Chondrocyte (in vitro differentiated cells): Measurements from ENCODE around the gene CRYGB. TPM values are rescaled to one million over a fixed set of nuclear protein-coding genes. Genes with fewer than 3 reads are reported as not detected.

Experiments used
- DNase-seq: peaks from one replicate; pipeline ENCODE4 v3.0.0; 2021; ENCODE audit warnings: mixed read lengths, low spot score
- H3K27ac Mint-ChIP-seq: one replicate; pipeline ENCODE4 v1.8.0; 2021; ENCODE audit warnings: mild to moderate bottlenecking, moderate library complexity, mixed read lengths; ENCODE audit not compliant: unreplicated experiment
- H3K27me3 Mint-ChIP-seq: 2 replicates; pipeline ENCODE4 v1.8.0; 2021; ENCODE audit warnings: low read depth, mixed read lengths
- H3K36me3 Mint-ChIP-seq: 2 replicates; pipeline ENCODE4 v1.8.0; 2021; ENCODE audit warnings: low read depth, mixed read lengths
- H3K4me1 Mint-ChIP-seq: 2 replicates; pipeline ENCODE4 v1.8.0; 2021; ENCODE audit warnings: low read depth, mild to moderate bottlenecking, mixed read lengths
- H3K4me3 Mint-ChIP-seq: one replicate; pipeline ENCODE4 v1.8.0; 2021; ENCODE audit warnings: mild to moderate bottlenecking, moderate library complexity, mixed read lengths; ENCODE audit not compliant: unreplicated experiment
- H3K9me3 Mint-ChIP-seq: 2 replicates; pipeline ENCODE4 v1.8.0; 2021; ENCODE audit warnings: low read depth, mixed read lengths
- total RNA-seq: library from RNA; stranded (reverse); gene quantifications from 3 replicates; pipeline ENCODE4 v1.2.1, GENCODE V29; 2021
- TF ChIP-seq, protein P1 (sequence below): fragments of 200-600 bp; sonication (generic); IDR thresholded peaks from 2 replicates; pipeline ENCODE4 v1.5.0; 2021; ENCODE audit warnings: antibody characterized with exemption, mild to moderate bottlenecking, moderate library complexity

The CRYGB gene
- total RNA-seq, 1 donor from 2014 or later: not detected

DNA sequence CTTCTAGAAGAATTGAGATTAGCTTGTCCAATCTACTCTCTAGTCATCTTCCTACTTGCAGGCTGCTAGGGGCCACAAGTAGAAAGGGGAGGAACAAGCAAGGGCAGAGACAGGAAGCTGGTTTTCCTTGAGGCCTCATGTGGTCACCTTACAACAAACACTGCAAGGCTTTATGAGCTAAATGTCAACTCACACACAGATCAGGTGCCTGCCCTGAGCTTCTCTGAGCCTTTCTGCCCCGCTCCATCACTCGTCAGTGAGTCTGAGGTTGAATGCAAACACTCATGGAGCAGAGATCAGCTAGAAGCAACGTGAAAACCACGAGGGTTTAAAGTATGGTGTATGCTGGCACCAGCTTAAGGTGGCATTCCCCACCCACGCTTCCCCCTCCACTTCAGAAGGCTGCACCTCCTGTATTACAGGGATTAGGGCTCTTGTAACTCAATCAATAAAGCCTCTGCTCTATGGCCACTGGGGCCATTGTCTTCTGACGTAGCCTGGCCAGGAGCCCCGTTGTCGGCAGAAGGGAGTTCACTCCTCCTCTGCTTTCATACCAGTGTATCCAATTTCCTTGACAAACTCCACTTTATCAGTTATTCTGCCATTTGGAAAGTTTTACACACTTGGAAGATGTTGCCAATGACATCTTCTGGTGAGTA, 10.9 kb downstream of the CRYGB start:
- H3K4me1 Mint-ChIP-seq: no peaks in the 10 kb centered on the region
- H3K27me3 Mint-ChIP-seq: no peaks in the 10 kb centered on the region
- TF ChIP-seq, protein P1, sequence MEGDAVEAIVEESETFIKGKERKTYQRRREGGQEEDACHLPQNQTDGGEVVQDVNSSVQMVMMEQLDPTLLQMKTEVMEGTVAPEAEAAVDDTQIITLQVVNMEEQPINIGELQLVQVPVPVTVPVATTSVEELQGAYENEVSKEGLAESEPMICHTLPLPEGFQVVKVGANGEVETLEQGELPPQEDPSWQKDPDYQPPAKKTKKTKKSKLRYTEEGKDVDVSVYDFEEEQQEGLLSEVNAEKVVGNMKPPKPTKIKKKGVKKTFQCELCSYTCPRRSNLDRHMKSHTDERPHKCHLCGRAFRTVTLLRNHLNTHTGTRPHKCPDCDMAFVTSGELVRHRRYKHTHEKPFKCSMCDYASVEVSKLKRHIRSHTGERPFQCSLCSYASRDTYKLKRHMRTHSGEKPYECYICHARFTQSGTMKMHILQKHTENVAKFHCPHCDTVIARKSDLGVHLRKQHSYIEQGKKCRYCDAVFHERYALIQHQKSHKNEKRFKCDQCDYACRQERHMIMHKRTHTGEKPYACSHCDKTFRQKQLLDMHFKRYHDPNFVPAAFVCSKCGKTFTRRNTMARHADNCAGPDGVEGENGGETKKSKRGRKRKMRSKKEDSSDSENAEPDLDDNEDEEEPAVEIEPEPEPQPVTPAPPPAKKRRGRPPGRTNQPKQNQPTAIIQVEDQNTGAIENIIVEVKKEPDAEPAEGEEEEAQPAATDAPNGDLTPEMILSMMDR: no peak
- H3K27ac Mint-ChIP-seq: no peak overlapping the region
- H3K9me3 Mint-ChIP-seq: peaks cover 6% of the 10 kb centered on the region
- H3K36me3 Mint-ChIP-seq: no peaks in the 10 kb centered on the region
- no peak for DNase-seq
- H3K4me3 Mint-ChIP-seq: no peak overlapping the region

GRCh38 chr2:208130712-208131110, 15.2 kb downstream of the CRYGB start:
- H3K4me3 Mint-ChIP-seq: no peak overlapping the region
- peaks cover 3% of the 10 kb centered on the region for H3K9me3 Mint-ChIP-seq
- H3K27ac Mint-ChIP-seq: no peak overlapping the region
- TF ChIP-seq, protein P1: no peak
- H3K4me1 Mint-ChIP-seq: no peaks in the 10 kb centered on the region
- no peak for DNase-seq
- H3K36me3 Mint-ChIP-seq: no peaks in the 10 kb centered on the region
- no peaks in the 10 kb centered on the region for H3K27me3 Mint-ChIP-seq

GRCh38 chr2:208129744-208130711, 15.9 kb downstream of the CRYGB start, which contains the start of gene CRYGC:
TSS of gene CRYGC (minus strand) at chr2:208129828. CDS start at chr2:208129792, 36 bp downstream.
- Mint-ChIP-seq H3K27me3 (no peaks in the 10 kb centered on the region), H3K9me3 (peaks cover 3% of the 10 kb centered on the region), H3K4me1 (no peaks in the 10 kb centered on the region), H3K4me3 (no peak within 1 kb of the TSS), H3K36me3 (no peaks in the 10 kb centered on the region), H3K27ac (no peak within 1 kb of the TSS)
- no peak for DNase-seq
- TF ChIP-seq, protein P1: no peak

GRCh38 chr2:208128136-208128535, 17.8 kb downstream of the CRYGB start:
- no peaks in the 10 kb centered on the region for H3K4me1 Mint-ChIP-seq
- H3K36me3 Mint-ChIP-seq: no peaks in the 10 kb centered on the region
- H3K27ac Mint-ChIP-seq: no peak overlapping the region
- DNase-seq: no peak
- peaks cover 3% of the 10 kb centered on the region for H3K9me3 Mint-ChIP-seq
- H3K27me3 Mint-ChIP-seq: peaks cover 5% of the 10 kb centered on the region
- TF ChIP-seq, protein P1: no peak
- no peak overlapping the region for H3K4me3 Mint-ChIP-seq

- no peak for DNase-seq
- H3K27me3 Mint-ChIP-seq: peaks cover 5% of the 10 kb centered on the region
- peaks cover 3% of the 10 kb centered on the region for H3K9me3 Mint-ChIP-seq
- no peak overlapping the region for H3K4me3 Mint-ChIP-seq
- H3K4me1 Mint-ChIP-seq: no peaks in the 10 kb centered on the region
- TF ChIP-seq, protein P1: no peak
- H3K27ac Mint-ChIP-seq: no peak overlapping the region
- H3K36me3 Mint-ChIP-seq: no peaks in the 10 kb centered on the region
These were observed 18.9 kb downstream of the CRYGB start for GRCh38 chr2:208127090-208127489.
